ENCODE measurements around the gene NPFFR2. TPM values are rescaled to one million over a fixed set of nuclear protein-coding genes. Genes with fewer than 3 reads are reported as not detected.

The NPFFR2 gene
- 1.2 TPM in 1 of 2 replicates, not detected in the other for total RNA-seq (2014; rRNA removed; shearing (Covaris generic))

GRCh38 chr4:72031868-72032608, at the start of gene NPFFR2:
NPFFR2 (plus strand) TSS chr4:72032000; CDS start chr4:72128592, 96,592 bp downstream.

Other genes starting within 250 kb of the NPFFR2 start
- gene GC, start 247.9 kb upstream of the NPFFR2 start, total RNA-seq (2014; rRNA removed; shearing (Covaris generic)) = not detected in 2 replicates